ENCODE data around the gene SEPTIN3.

GRCh38 chr22:41948142-41948541 is 21.1 kb upstream of the SEPTIN3 start:
- TF ChIP-seq CTCF (IDR thresholded peaks at IDR 0.05; ENCODE audit: low read depth, low read length) (no peak), EZH2phosphoT487 (IDR thresholded peaks at IDR 0.05; ENCODE audit: low read depth) (no peak)

Measured in OCI-LY3 (cell line).